Superior temporal gyrus (tissue), 1 donor: ENCODE measurements around the gene FLYWCH1.
A peak's percentile ranks its signal among the peaks of the same experiment; 100 is the strongest.

Source experiments
- DNase-seq: peaks from one replicate; pipeline ENCODE4 v3.0.0-alpha.2; 2016; ENCODE audit errors: extremely low spot score

Gene FLYWCH1

DNA sequence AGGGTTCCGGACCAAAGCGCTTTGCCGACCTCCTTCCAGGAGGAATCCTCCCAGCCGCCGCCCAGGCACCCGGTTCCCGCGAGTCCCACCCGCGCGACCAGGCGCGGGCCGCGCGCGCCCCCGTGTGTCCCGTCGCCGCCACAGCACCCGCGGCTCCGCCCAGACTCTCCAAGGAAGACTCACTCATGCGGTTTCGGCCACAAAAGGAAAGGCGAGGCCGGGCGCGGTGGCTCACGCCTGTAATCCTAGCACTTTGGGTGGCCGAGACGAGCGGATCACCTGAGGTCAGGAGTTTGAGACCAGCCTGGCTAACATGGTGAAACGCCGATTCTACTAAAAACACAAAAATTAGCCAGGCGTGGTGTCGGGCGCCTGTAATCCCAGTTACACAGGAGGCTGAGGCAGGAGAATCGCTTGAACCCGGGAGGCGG is 72.0 kb downstream of the FLYWCH1 start:
- peak; percentile 77 for DNase-seq

DNA sequence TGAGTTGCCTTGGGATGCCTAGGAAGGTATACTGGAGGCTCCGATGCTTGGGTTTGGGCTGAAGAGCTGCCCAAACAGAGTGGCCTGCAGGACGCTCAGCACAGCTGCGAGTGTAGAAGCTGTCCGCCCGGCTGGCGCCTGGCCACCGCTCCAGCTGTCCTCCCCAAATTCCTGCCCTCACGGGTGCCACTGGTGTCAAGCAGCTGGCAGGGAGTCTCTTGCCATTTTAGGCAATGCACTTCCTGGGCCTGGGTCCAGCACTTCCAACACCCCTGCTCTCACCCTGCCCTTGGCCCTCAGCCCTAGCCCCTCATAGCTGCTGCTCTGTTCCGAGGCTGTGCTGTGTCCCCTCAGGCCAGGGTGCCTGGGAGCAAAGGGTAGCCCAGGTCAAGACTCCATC is 73.7 kb downstream of the FLYWCH1 start:
- DNase-seq, result no peak

DNA sequence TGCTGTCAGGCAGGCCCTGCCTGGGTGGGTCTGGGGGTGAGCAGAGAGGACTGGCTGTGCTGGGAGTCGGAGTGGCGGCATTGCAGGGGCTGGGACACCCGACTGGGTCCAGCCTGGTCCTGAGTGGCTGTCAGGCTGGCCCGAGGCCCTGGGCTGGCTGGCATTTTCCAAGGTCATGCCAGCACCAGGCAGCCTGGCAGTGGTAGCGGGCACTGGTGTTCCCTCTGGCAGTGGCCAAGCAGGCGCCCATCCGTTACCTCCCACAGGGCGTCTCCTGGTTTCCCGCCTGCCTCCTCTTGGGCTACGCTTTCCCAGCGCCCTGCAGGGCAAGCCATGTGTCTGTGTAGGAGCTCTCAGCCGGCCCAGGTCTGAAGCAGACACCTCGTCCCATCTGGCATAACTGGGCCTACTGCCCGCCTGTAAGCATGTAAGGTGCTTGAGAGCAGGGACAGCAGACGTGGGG is 74.2 kb downstream of the FLYWCH1 start:
- DNase-seq, result no peak

DNA sequence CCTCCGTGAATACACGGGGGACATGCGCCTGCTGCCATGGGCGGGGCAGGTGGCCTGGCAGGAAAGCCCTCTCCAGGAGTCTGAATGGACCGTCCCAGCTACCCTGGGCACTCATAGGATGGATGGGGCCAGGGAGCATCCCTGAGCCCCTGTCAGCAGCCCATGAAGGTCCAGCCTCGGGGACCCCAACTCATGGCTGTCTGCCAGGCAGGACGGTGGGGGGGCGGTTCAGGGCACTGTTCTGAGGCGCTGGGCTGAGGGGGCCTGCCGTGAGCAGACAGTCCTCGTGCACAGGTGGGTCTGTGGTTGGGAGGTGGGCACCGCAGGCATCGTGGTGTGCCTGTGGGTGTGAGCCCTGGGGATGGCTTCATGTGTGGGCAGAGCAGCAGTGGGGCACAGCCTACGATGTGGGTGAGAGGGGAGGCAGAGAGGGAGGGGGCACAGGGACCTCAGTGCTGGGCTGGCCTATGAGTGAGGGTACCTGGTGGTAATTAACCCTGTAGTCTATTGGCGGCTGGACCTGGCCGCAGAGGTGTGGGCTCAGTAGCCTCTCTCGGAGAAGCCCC is 75.0 kb downstream of the FLYWCH1 start:
- DNase-seq, result no peak

DNA sequence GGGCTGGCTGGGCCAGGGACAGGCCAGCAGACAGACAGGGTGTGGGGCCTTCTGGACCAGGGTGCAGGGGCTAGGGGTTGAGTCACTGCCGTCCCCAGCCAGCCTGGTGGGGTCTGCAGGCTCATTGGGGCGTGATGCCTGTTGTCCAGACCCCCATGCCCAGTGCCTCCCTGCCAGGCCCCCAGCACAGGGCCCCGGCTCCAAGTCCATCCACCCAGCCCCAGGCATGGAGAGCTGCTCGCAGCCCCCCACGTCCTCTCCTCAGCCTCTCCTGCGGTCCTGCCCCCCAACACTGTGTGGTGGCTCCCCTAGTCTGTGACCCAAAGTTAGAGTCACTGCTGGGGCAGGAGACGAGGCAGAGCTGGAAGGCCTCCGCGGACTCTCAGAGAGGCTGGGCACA is 75.6 kb downstream of the FLYWCH1 start:
- no peak for DNase-seq

DNA sequence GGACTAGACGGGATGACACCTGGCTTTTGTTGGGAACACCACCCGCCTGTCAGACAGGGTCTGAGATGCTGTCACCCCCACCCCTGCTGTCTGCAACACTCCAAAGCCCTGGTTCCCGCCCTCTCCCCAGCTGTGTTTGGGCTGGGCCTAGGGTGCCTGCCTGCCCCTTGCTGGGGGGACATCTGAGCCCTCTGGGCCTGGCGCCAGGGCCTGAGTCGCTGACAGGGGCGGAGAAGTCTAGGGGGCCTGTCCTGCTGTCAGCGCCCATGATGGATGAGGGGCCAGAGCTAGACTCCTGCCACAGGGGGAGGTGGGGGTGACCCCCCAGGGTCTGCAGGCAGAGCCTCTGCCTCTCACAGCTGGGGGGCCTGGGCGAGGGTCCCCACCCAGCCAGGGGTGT is 76.1 kb downstream of the FLYWCH1 start:
- no peak for DNase-seq

DNA sequence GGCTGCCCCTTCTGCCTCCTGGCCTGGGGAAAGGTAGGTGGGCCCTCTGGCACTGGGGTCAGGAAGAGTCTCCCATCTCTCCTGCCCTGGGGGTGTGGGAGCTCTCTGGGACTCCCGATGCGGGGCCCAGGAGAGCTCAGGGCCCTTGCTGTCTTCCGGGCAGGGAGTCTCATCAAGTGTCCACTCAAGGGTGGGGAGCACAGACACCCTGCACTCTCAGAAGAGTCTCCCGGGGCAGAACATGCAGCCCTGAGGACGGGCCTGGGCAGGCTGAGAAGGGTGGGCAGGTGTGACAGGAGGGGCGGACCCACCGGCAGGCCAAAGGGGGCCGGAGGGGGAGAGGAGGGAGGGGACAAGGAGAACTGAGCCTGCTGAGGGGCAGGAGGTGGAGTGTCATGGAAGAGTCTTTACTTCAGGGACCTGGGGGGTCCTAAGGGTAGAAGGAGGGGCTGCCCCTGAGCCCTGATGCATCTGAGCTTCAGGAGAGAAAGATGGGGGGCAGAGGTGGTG is 76.9 kb downstream of the FLYWCH1 start:
- DNase-seq, result no peak

DNA sequence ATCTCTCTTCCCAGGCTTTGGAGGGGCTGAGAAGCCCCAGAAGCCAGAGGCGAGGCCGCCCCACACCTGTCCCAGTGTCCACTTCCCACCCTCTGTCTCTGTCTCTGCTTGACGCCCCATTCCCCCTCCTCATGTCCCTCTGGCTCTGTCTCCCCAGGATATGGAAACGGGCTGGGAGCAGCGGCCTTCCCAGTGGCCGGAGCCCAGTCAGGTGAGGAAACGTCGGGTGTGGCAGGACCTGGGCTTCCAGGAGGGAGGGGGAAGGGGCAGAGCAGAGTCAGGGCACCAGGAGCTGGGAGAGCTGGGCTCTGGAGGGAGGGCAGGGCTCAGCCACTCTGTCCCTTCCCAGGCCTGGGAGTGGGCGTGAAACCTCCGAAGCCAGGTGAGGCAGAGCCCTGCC is 79.2 kb downstream of the FLYWCH1 start:
- no peak for DNase-seq

DNA sequence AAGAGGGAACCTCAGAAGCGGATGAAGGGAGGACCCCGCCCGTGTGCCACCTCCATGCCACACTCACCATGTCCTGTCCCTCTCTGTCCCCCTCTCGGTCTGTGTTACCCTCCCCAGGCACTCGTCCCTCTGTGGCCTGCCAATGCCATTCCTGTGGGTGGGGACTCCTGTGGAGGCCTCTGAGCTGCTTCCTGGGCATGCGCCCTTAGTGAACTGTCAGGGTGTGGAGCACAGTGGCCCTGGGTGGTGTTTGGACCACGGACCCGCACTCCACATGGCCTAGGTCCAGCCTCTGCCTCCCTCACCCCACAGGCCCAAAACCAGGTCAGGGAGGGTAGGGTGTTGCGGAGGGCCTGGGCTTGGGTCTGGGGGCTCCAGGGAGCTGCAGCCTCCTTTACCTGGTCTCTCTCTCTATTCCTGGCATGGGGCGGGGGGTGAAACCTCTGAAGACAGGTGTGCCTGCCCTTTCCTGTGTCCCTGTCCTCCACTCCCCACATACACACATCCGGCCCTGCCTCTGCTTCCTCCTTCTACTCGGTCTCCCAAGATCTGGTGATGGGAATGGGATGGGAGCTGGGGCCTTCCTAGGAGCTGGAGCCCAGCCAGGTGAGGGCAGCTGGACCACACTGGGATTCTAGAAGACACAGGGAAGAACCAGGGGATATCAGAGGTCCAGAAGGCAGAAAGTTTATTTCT is 80.0 kb downstream of the FLYWCH1 start:
- no peak for DNase-seq

DNA sequence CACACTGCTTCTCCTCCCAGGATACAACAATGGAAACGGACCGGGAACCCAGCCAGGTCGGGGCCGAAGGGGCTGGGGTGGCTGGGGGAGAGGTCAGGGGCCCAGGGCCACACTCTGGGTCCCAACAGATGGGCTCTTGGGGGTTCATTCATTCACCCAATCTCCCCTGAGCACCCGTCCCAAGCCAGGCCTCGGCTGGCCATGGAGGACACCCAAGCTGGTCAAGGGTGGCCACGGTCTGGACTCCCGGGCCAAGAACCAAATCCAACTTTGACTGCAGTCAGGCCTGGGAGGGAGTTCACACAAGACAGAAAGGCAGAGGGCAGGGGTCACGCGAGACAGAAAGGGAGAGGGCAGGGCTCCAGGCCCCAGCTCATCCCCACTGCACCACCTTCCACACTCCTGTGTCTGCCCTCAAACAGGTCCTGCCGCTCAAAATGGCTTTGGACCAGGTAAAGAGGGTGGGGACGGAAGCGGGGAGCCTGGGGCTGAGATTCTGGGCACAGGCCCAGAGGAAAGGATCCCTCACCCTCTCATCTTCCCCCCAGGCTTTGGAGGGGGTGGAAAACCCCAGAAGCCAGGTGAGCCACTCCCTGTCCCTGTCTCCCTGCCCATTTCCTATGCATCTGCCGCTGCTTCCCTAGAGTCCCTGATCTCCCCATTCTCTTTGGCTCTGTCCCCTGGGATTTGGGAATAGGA is 80.8 kb downstream of the FLYWCH1 start:
- DNase-seq, result no peak

DNA sequence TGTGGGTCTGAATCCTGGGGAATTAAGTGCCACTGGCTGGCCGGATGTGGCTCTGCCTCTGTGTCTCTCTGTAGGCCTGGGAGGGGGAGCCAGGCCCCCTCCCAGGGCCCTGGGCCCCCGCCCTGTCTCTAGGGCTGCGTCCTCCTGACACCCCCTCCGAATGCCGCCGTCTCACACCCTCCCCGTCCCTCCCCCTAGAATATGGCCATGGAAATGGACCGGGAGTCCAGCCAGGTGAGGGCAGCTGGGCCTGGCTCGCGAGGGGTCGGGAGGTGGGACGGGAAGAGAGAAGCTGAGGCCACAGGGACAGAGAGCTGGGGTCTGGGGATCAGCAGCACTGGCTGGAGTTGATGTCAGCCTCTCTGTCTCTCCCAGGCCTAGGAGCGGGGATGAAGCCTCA is 84.6 kb downstream of the FLYWCH1 start:
- DNase-seq, result no peak

DNA sequence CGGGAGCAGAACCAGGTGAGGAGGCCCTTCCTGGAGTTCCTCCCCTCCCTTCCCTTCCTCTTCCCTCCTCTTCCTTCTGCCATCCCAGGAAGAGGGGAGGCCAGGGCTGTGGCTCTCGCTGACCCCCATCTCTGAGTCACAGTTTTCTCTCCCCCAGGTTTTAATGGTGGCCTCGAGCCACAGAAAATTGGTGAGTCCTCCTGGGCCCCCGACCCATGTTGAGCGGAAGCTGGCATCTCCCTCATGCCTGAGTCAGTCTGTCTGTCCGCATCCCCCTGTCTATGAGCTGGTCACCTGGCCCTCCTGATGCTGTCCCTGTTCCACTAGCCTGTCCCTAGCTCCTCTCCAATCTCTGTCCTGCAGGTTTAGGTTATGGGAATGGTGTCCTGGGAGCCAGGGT is 88.2 kb downstream of the FLYWCH1 start:
- DNase-seq, result no peak

DNA sequence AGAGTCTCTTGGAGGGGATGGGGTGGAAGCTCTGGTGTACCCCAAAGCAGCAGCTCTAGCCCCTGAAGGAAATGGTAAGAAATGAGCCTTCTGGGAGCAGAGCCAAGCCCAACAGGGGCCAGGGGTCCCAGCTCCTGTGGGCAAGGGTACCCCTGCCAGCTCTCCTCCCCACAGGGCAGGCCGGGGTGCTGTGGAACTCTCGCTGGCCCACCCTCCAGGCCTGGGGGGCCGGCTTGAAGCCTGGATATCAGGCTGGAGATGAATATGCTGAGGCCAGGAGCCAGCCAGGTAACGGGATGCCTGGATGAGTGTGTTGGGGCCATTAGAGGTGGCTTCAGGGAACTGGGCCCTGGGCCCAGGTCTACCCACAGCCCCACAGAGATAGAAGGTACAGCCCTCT is 88.8 kb downstream of the FLYWCH1 start:
- no peak for DNase-seq
